GM18508 (cell line): ENCODE data around the gene ARID1B.
"Not testable (repeated sequence)": the region's sequence is repeated elsewhere in the genome, so short reads cannot be mapped to it uniquely, and the experiment has no call there.

Source experiments
- ATAC-seq: cut with Tn5 transposase; IDR thresholded peaks from one replicate; pipeline ENCODE4 v1.9.1; 2021; ENCODE audit warnings: moderate number of reproducible peaks; ENCODE audit not compliant: insufficient read depth, unreplicated experiment

ARID1B gene

DNA sequence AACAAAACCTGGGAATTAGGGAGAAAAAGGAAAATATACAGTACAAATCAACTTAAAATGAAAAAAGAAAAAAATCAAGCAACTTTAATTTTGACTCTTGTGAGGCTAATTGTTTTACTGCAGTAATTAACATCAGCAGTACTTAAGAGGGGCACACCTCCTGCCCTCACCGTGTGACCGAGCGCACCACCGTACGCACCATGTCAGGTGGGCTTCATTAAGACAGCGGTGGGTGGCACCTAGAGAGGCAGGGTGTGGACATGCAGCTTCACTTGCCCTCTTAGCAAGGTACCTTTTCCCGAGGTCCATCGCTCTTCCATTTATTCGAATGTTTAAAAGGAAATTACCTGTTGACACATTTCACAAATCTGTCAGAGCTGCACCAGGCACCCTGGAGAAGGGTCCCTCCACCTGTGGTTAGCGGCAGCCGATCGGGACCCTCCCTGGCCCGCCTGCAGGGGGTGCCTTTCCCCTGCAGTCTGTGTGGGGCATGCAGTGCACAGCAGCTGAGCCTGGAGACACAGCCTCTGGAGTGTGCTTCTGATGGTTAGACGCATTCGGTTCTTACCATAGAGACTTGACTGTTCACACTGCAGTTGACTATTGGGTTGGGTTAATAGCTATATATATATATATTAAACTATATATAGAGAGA lies 362.0 kb downstream of the ARID1B start:
- ATAC-seq = no peak

DNA sequence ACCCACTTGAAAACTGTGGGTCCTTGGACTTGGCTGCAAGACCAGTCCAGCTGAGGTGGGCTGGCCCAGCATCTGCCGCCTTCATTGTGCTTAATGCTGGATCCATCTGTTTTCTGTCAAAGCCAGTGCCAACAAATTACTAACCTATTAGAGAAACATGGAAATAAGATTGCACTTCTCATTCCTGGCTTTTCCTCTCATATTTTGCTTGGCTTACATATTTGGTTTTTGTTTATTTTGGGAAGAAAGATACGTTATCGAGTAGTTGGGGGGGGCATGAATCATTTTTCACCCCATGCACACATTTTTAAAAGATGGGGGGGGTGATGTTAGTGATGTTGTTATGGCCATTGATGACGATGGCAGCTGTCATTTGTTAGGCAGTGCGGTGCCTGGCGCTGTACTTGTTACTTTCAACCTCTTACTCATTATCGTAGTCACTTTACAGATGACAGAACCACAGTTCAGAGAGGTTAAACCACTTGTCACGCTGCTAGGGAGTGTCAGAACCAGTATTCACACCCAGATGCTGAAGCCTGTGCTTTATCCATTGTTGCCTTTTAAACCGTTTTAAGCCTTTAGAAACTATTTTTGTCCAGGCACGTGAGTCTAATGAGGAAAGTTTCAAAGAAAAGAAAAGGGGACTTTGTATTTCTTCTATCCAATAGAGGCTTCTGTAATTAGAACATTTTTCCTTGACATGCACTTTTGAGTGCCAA lies 366.2 kb downstream of the ARID1B start:
- ATAC-seq = no peak

DNA sequence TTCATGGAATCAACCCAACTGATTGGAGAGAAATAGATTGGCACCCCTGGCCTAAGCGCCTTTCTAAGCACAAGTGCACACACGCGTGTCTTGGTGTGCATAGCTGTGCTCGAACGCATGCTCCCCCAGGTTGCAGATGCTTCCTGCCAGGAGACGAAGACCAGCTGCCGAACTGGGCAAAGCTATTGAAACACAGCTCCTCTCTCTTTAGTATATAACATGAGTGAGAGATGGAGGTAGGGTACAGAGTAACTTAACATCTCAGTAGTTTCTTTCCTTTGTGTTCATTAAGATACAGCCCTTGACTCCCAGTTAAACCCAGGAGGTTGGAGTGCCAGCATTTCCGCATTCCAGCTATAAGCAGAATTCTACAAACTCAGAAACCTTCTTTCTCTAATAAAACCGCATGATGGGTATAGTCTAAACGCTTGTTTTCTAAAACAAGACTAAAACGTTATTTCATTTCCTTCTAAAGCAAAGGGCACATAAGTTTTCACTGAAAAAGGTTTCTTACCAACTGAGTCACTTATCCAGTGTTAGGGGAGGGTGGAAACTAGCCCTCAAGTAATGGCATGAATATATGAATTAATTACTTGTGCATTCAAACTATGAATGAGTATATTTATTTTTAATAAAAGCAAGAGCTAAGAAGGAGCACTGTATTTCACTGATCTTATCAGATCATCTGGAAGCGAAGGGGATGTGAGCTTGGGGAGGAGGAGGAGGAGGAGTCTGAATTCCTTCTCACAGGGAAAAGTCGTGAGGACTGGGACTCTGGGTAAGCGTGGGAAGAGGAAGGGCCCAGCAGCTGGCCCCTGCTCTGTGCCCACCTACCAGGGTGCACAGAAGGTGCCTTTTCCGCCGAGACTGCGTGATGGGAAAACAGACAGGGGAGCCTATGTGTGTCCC lies 367.0 kb downstream of the ARID1B start:
- no peak for ATAC-seq

DNA sequence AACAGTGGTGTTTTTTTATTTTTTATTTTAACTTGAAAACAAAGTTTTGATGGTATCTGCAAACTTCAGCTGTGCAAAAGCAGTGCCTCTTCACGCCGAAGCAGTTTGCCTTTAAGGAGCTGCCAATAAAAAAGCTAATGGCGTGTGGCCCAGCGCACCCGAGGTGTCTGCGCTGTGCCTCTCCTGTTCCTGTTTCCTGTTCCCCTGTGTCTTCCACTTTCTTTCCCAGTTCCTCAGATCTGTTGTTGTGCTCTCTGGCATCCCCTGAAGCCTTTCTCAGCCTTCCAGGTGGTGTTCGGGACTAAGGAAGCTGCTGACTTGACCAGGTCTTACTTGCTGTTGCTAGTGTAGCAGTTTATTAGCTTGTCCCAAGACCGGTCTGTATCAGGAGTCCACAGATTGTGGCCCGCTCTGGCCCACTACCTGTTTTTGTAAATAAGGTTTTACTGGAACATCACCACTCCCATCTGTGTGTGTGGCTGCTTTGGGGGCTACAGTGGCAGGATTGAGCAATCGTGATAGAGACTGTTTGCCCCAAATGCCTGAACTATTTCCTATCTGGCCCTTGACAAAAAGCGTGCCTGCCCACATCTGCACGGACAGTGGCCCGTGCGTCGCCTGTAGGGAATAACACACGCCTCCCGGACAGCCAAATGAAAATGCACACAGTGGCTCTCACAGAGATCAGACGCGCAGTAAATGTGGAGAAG lies 367.8 kb downstream of the ARID1B start:
- ATAC-seq = no peak

DNA sequence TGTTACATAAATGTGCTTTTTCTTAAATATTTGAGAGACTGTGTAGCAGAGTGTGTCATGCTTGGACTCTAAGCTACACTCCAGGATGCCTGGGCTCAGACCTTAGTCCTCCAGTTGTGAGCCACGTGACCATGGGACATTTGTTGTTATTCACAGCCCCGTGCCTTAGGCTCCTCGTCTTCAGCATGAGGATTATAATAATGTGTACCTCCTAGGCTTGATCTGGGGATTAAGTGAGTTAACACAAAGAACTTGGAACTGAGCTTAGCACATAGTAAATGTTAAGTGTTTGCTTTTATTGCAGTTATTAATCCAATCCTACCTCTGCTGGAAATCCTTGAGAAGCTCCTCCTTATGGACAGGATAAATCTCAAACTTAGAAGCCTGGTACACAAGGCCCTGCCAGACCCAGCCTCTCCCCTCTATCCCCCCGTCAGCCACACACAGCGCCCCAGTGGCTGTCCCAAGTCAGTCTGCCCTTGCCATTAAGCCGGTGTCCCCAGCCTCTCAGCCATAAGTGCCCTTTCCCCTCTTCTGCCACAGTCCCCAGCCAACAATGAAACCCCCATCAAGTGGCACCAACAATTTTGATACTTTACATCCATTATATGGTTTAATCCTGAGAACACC lies 368.6 kb downstream of the ARID1B start:
- no peak for ATAC-seq

GRCh38 chr6:157147054-157148026 lies 370.2 kb downstream of the ARID1B start:
- not testable (repeated sequence) for ATAC-seq

GRCh38 chr6:157148391-157149323 lies 371.5 kb downstream of the ARID1B start:
- no peak for ATAC-seq

GRCh38 chr6:157150076-157150475 lies 372.9 kb downstream of the ARID1B start:
- no peak for ATAC-seq

DNA sequence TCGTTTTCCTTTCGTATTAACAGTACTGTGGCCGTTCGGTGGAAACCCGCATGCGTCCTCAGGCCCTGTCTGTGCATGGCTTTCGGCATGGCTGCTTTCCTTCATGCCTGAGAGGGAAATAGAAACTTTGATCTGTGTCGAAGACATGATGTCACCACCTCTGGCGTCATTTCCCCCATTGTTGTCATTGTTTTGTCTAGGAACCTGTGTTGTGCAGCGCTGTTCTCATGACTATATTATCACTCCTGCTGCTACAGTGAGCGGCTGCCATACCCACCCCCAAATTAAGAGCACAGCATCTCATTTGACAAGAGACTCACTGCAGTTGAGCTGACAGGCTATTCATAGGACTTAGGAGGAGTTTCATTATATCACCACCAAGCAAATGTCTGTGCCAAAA lies 373.9 kb downstream of the ARID1B start:
- ATAC-seq = no peak

- no peak for ATAC-seq
Observed at GRCh38 chr6:157151989-157152388, 374.8 kb downstream of the ARID1B start.

DNA sequence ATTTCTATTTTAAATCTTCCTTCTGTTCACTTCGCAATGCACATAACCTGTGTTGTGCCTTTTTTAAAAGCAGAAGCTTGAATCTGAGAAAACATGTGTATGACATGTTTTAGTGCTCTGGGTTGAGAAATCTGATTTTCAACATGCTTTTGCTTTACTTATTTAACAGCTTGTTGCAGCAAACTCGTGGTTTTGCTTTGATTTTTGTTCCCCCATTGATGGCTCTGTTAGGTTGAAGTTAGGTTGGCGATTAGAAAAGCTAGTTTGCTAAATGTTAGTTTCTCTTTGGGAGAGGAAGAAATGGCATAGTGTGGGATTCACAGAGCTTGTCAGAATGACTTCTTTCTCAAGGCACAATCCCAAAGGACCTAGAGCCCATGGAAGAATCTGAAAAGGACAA lies 375.4 kb downstream of the ARID1B start:
- no peak for ATAC-seq

GRCh38 chr6:157155804-157156203 lies 378.6 kb downstream of the ARID1B start:
- no peak for ATAC-seq

GRCh38 chr6:157157258-157157657 lies 380.1 kb downstream of the ARID1B start:
- ATAC-seq = no peak

GRCh38 chr6:157158456-157158855 lies 381.3 kb downstream of the ARID1B start:
- no peak for ATAC-seq

DNA sequence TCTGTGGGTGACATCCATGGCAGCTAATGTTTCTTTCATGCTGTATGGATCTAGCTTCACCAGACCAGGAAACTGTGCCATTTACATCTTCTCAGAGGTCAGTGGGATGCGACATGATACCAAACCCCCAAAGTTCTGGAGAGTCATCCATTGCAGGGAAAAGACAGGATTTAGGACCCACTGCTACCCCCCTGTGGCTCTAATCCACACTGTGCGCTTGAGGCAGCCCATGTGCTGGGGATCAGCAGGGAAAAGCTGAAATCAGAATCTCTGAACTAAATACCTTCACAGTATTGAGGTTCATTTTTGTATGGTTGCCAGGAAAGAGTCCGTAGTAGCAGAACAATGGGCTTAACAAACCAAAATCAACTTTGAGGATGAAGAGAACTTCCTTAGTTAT lies 381.7 kb downstream of the ARID1B start:
- ATAC-seq = no peak

DNA sequence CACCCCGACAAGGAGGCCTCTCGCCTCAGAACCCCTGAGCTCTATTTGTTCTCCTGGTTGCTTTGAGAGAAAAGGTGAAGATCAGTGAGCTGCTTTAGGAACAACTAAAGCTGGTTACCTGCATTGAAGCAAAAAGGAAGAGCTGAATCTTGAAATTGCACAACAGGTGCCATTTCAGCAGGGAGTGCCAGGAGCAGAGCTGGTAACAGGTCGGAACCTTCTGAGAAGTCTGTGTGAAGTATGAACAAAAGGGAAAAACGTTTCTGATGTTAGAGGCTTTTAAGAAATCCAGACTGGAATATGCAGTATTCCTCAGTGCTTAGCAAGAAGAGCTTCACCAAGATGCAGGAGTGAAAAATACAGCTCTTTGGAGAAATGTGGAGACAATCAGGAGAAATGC lies 382.2 kb downstream of the ARID1B start:
- no peak for ATAC-seq

- no peak for ATAC-seq
Observed at GRCh38 chr6:157161912-157162311, 384.7 kb downstream of the ARID1B start.
